Measurements from ENCODE around the gene RARS2.
"Not testable (repeated sequence)": the region's sequence is repeated elsewhere in the genome, so short reads cannot be mapped to it uniquely, and the experiment has no call there.

Gene RARS2, protein sequence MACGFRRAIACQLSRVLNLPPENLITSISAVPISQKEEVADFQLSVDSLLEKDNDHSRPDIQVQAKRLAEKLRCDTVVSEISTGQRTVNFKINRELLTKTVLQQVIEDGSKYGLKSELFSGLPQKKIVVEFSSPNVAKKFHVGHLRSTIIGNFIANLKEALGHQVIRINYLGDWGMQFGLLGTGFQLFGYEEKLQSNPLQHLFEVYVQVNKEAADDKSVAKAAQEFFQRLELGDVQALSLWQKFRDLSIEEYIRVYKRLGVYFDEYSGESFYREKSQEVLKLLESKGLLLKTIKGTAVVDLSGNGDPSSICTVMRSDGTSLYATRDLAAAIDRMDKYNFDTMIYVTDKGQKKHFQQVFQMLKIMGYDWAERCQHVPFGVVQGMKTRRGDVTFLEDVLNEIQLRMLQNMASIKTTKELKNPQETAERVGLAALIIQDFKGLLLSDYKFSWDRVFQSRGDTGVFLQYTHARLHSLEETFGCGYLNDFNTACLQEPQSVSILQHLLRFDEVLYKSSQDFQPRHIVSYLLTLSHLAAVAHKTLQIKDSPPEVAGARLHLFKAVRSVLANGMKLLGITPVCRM

DNA sequence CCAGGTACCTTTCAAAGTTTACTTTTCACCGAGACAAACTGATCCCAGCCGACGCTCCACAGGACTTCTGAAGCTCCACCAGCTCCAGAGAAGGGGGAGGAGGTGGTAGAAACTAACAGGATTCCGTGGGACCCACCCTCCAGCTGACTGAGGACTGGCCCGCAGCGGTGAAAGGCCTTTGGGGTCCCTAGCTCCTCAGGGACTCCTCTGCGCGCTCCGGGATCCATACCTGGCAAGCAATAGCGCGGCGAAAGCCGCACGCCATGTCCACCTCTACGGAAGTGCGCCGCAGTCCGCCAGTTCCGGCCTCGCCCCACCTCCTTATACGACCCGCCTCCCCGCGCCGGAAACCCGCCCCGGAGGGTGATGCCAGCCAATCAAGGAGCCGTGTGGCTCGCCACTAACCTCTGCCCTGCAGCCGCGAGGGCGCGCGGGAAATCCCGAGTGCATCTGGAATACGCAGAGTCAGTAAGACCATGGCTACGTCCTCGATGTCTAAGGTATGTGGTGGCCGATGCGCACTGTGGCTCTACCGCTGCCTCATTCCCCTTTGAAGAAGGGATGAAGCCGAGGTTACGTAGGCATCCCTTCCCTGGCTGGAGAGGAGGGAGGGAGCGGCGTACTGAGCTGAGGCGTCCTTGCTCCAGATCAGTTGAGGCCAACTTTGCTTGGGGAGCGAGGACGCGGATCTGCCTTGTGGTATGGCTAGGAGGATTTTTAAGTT lies at the start of gene RARS2, which contains the start of gene ORC3:
Gene RARS2 (minus strand): TSS at position 295 of the 724 bp plus-strand sequence. CDS start 30 bp downstream, at position 265.
Gene ORC3 (plus strand): TSS at position 443 of the 724 bp plus-strand sequence. CDS start 34 bp downstream, at position 477.
- peak; percentile 84 to 92 for DNase-seq (ENCODE audit: low read depth in 1 of 2, low spot score in 1 of 2)
- in situ Hi-C loops (cut with HindIII; ENCODE audit: low pct_unique_long_range_greater_than_20kb, low sequenced_read_pairs), result no loop called here
- TF ChIP-seq JUND (IDR thresholded peaks at IDR 0.05; ENCODE audit: low read depth), result no peak

DNA sequence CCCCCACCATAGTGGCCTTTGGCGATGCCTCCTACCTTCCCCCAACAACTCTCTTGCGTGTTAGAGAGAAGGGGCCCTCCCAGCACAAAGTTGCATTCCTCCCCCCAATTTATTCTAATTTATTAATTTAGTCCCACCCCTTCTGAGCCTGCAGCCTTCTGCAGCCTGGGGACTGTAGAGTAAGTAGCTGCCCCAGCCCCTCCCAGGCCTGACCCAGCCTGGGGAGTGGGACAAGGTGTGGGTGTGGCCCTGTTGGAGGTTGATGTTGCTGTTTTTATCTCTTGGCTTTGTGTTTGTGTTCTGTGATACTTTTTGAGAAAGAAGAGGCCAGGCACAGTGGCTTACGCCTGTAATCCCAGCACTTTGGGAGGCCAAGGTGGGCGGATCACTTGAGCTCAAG lies 49.6 kb upstream of the RARS2 start:
- in situ Hi-C loops (cut with HindIII; ENCODE audit: low pct_unique_long_range_greater_than_20kb, low sequenced_read_pairs), result no loop called here
- DNase-seq (ENCODE audit: low read depth in 1 of 2, low spot score in 1 of 2), result no peak
- TF ChIP-seq JUND (IDR thresholded peaks at IDR 0.05; ENCODE audit: low read depth), result no peak

DNA sequence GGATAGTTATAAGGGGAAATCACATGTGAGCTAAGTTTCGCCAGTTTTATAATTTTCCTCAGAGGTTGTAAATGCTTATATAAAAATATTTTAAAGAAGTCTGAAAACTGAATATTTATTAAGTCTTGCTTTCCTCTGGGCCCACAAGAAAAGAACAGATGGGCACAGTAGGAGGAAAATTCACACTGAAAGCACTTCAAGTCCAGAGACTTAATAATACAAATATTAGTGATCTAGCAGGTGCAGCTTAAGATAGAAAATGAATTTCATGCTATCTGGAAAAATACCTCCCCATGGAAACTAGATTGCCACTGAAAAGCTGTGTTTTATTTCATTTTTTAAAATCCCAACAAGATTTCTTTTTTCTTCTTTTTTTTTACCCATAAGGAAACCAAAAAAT lies 47.3 kb upstream of the RARS2 start:
- no peak for TF ChIP-seq JUND (IDR thresholded peaks at IDR 0.05; ENCODE audit: low read depth)
- in situ Hi-C loops (cut with HindIII; ENCODE audit: low pct_unique_long_range_greater_than_20kb, low sequenced_read_pairs), result no loop called here
- no peak for DNase-seq (ENCODE audit: low read depth in 1 of 2, low spot score in 1 of 2)

DNA sequence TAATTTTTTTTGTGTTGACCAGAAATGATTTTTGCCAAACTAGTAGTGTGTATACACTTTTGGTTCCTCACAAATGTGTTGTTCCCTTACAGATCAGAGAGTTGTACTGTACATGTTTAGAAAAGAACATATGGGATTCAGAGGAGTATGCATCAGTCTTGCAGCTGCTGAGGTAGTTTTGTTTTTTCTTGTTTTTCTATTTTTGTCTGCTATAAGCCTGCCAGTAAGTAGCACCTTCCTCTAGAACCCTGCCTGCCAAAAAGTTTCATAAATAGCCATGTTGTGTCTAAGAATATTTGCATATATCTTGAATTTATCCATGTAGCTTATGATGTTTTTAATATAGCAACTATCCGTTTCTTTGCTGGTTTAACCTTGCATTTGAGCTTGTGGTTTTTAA lies 46.5 kb upstream of the RARS2 start:
- in situ Hi-C loops (cut with HindIII; ENCODE audit: low pct_unique_long_range_greater_than_20kb, low sequenced_read_pairs), result no loop called here
- TF ChIP-seq JUND (IDR thresholded peaks at IDR 0.05; ENCODE audit: low read depth), result no peak
- DNase-seq (ENCODE audit: low read depth in 1 of 2, low spot score in 1 of 2), result no peak

DNA sequence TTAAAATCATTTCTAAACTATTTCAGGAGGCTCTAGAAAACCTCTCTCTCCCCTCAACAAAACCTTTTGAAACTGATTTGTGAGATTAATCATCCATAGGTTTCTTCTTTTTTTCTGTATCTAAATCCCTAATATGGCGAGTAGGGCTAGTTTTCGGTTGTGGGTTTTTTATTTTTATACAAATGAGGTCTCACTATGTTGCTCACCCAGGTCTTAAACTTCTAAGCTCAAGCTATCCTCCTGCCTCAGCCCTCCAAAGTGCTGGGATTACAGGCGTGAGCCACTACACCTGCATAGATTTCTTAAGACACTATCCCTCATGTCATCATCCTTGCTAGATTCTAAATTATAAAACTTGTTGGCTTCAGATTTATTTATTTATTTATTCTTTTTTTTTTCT lies 44.1 kb upstream of the RARS2 start:
- TF ChIP-seq JUND (IDR thresholded peaks at IDR 0.05; ENCODE audit: low read depth), result no peak
- in situ Hi-C loops (cut with HindIII; ENCODE audit: low pct_unique_long_range_greater_than_20kb, low sequenced_read_pairs), result no loop called here
- no peak for DNase-seq (ENCODE audit: low read depth in 1 of 2, low spot score in 1 of 2)

DNA sequence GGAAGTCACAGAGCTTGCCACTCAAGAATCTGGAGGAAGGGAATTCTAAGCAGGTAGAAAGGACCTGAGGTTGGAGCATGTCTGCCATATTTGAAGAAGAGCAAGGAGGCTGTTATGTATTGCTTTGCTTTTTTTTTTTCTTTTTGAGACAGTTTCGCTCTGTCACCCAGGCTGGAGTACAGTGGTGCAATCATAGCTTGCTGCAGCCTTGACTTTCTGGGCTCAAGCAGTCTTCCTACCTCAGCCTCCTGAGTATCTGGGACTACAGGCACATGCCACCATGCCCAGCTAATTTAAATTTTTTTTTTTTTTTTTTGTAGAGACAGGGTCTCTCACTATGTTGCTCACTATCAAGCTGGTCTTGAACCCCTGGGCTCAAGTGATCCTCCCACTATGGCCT lies 41.0 kb upstream of the RARS2 start:
- in situ Hi-C loops (cut with HindIII; ENCODE audit: low pct_unique_long_range_greater_than_20kb, low sequenced_read_pairs), result no loop called here
- no peak for DNase-seq (ENCODE audit: low read depth in 1 of 2, low spot score in 1 of 2)
- no peak for TF ChIP-seq JUND (IDR thresholded peaks at IDR 0.05; ENCODE audit: low read depth)

DNA sequence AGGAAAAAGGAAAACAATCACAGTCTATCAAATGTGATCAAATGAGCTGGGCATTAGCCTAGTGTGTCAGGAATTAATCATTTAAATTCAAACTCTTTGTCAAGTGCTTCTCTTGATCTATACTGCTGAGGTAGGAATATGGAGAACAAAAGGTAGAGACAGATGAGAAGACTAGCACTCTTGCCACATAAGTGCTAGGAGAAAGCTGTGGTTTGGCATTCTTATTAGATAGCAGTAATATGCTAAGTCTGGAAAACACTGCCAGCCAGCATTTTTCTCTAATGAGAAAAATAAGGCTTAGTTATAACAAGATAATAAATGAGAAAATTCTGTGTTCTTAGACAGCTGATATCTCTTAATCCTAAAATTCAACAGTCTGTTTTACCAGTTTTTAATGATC lies 39.1 kb upstream of the RARS2 start:
- no peak for DNase-seq (ENCODE audit: low read depth in 1 of 2, low spot score in 1 of 2)
- no peak for TF ChIP-seq JUND (IDR thresholded peaks at IDR 0.05; ENCODE audit: low read depth)
- in situ Hi-C loops (cut with HindIII; ENCODE audit: low pct_unique_long_range_greater_than_20kb, low sequenced_read_pairs), result no loop called here

DNA sequence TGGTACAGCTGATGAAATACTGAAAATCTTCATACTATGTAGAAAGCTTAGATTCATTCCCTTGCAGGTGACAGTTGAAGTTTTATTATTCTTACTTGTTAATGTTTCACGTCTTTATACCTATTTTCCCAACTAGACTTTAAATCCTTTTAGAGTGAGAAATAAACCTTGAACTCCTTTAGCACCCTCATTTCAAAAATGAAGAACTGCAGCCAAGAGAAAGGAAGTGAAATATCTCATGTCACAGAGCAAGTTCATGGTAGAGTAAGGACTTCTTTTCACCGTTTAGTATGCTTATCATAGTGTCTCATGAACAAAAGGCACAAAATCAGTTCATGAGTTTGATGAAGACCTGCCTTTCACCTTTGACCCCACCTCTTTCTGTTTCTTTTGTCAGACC lies 38.6 kb upstream of the RARS2 start:
- in situ Hi-C loops (cut with HindIII; ENCODE audit: low pct_unique_long_range_greater_than_20kb, low sequenced_read_pairs), result no loop called here
- TF ChIP-seq JUND (IDR thresholded peaks at IDR 0.05; ENCODE audit: low read depth), result no peak
- DNase-seq (ENCODE audit: low read depth in 1 of 2, low spot score in 1 of 2), result no peak

DNA sequence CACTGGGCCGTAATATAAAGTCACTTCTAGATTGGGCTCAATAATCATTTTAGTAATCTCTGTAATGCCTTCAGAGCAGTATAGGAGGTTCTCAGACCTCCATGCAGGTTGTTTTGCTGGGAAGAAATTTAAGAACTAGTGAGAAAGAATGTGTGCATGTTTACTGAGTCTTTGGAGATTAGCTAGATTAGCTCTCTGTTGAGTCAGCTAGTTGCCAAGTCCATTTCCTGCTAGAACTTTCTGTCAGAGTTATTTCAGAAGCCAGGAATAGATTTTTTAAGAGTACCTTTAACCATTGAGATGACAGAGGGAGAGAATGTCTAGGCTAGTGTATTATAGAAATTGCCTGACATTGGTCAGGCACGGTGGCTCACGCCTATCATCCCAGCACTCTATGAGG lies 33.5 kb upstream of the RARS2 start:
- no peak for TF ChIP-seq JUND (IDR thresholded peaks at IDR 0.05; ENCODE audit: low read depth)
- in situ Hi-C loops (cut with HindIII; ENCODE audit: low pct_unique_long_range_greater_than_20kb, low sequenced_read_pairs), result no loop called here
- peak; percentile 13 to 69 for DNase-seq (ENCODE audit: low read depth in 1 of 2, low spot score in 1 of 2)

DNA sequence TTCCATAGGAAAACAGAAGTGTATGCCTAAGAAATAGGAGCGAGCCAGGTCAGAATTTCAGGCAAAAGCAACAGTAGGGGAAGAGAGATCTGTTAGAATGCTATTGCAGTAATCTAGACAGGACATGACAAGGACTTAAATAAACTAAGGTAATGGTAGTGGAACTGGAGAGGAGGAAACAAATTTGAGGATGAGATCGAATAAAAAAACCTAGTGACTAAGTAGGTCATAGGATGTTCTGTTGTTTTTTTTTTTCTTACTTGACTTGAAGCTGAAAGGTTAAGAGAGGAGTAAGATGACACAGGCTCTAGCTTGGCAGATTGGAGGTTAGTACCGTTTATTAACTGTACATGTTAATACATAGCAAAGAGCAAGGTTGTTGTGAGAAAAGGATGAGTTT lies 28.7 kb upstream of the RARS2 start:
- no peak for DNase-seq (ENCODE audit: low read depth in 1 of 2, low spot score in 1 of 2)
- no peak for TF ChIP-seq JUND (IDR thresholded peaks at IDR 0.05; ENCODE audit: low read depth)
- in situ Hi-C loops (cut with HindIII; ENCODE audit: low pct_unique_long_range_greater_than_20kb, low sequenced_read_pairs), result no loop called here

DNA sequence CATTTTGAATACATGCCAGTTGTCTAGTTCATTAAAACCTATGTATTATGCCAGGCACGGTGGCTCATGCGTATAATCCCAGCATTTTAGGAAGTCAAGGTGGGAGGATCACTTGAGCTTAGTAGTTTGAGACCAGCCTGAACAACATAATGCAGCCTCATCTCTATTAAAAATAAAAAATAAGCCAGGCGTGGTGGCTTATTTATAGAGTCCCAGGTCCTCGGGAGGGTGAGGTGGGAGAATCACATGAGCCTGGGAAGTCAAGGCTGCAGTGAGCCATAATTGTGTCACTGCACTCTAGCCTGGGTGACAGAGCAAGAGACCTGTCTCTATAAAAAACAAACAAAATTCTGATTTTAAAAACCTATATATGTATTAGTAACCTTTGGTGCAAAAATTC lies 27.6 kb upstream of the RARS2 start:
- no peak for TF ChIP-seq JUND (IDR thresholded peaks at IDR 0.05; ENCODE audit: low read depth)
- in situ Hi-C loops (cut with HindIII; ENCODE audit: low pct_unique_long_range_greater_than_20kb, low sequenced_read_pairs), result no loop called here
- DNase-seq (ENCODE audit: low read depth in 1 of 2, low spot score in 1 of 2), result no peak

DNA sequence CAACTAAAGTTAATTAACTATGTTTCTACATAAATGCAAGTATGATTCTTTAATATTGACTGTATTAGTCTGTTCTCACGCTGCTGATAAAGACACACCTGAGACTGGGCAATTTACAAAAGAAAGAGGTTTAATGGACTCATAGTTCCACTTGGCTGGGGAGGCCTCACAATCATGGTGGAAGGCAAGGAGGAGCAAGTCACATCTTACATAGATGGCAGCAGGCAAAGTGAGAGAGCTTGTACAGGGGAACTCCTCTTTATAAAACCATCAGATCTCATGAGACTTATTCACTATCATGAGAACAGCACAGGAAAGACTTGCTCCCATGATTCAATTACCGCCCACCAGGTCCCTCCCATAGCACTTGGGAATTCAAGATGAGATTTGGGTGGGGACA lies 23.2 kb upstream of the RARS2 start:
- DNase-seq (ENCODE audit: low read depth in 1 of 2, low spot score in 1 of 2); in situ Hi-C loops (cut with HindIII; ENCODE audit: low pct_unique_long_range_greater_than_20kb, low sequenced_read_pairs): not testable (repeated sequence)

DNA sequence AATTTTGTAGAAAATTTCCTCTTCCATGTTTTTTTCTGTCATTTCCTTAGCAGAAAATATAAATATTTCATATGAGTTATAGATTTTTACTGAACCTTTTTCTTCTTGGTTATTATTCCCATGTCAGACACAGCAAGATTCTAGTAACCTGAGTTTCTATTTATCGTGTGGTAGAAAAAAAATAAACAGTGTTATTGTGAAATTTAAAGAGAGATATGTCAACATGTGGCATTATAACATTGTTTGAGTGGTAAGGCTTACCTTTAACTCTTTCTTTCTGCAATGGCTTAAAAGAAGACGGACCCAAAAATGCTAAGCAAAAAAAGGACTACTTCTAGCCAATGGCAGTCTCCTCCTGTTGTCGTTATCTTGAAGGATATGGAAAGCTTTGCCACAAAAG lies 19.0 kb upstream of the RARS2 start:
- in situ Hi-C loops (cut with HindIII; ENCODE audit: low pct_unique_long_range_greater_than_20kb, low sequenced_read_pairs), result no loop called here
- no peak for DNase-seq (ENCODE audit: low read depth in 1 of 2, low spot score in 1 of 2)
- TF ChIP-seq JUND (IDR thresholded peaks at IDR 0.05; ENCODE audit: low read depth), result no peak

All from T47D (cell line).